Right lobe of liver (tissue), 6 donors: ENCODE results near the gene FAM98B. TPM values are rescaled to one million over a fixed set of nuclear protein-coding genes. Genes with fewer than 3 reads are reported as not detected.

ENCODE experiments used
- ATAC-seq, 4 donors: fragments of 200-7000 bp; cut with Tn5 transposase; one replicate each; pipeline ENCODE4 v1.9.1; 2020; ENCODE audit warnings: mild to moderate bottlenecking in 4 of 4, moderate library complexity in 4 of 4
- DNase-seq, 3 donors: peaks; one replicate each; pipeline ENCODE4 v3.0.0-alpha.2; 2020
- H3K27ac ChIP-seq, 3 donors: fragments of 200-600 bp; one replicate each; pipeline ENCODE4 v1.8.0; 2022
- H3K27me3 ChIP-seq, 2 donors: fragments of 200-600 bp; one replicate each; pipeline ENCODE4 v1.8.0; 2022
- H3K36me3 ChIP-seq, 4 donors: fragments of 200-600 bp; sonication (generic) in 1 of 4; one replicate each; pipeline versions ENCODE4 v1.5.1 to v1.8.0; 2017 to 2022; ENCODE audit warnings: control low read depth in 1 of 4
- H3K4me1 ChIP-seq, 4 donors: fragments of 200-600 bp; sonication (generic) in 1 of 4; one replicate each; pipeline versions ENCODE4 v1.5.1 to v1.8.0; 2017 to 2022; ENCODE audit warnings: control low read depth in 1 of 4
- H3K4me3 ChIP-seq, 3 donors: fragments of 200-600 bp; one replicate each; pipeline ENCODE4 v1.8.0; 2022
- H3K9me3 ChIP-seq, 4 donors: fragments of 200-600 bp; sonication (generic) in 1 of 4; one replicate each; pipeline versions ENCODE4 v1.5.1 to v1.8.0; 2017 to 2022; ENCODE audit warnings: control low read depth in 1 of 4
- POLR2A ChIP-seq: fragments of 450-650 bp; IDR thresholded peaks from one replicate; pipeline ENCODE4 v1.6.1; 2017; ENCODE audit warnings: antibody characterized with exemption, mild to moderate bottlenecking
- WGBS: methylation state at CpG from one replicate; pipeline ENCODE4 v1.1.6; 2018; ENCODE audit warnings: low coverage, low lambda C conversion rate; ENCODE audit not compliant: insufficient coverage; ENCODE audit errors: missing lambda C conversion rate; 5-methylcytosine and 5-hydroxymethylcytosine counted together
- intact Hi-C, 2 donors: fragments of 100-400 bp; cut with DNase I; formaldehyde crosslinking; loops; one replicate each; pipeline versions ENCODE4 v1.11.2 to v1.14.1; 2022
- total RNA-seq, 6 experiments: library from RNA; depleted of rRNA in 2 of 6; stranded (reverse); fragments of >200 nt in 2 of 6; fragmentation: NEBNext Ultra II Directional in 3 of 6; extraction: Animal tissue kit (Norgen Biotek cat#: 25700) in 3 of 6; gene quantifications; one replicate each; pipeline versions ENCODE4 v1.1.0 to v1.2.4, GENCODE V29; 2016 to 2023
- TF ChIP-seq, protein P1 (sequence below), 4 donors: fragments of 200-600 bp in 3 of 4; fragments of 450-650 bp in 1 of 4; IDR thresholded peaks; one replicate each; pipeline versions ENCODE4 v1.5.1 to v1.8.0; 2016 to 2022; ENCODE audit warnings: antibody characterized with exemption in 4 of 4, mild to moderate bottlenecking in 2 of 4
- donor health status: DM: no; HTN: yes; CAD: no.
- donor health status: DM: no; HTN: no; CAD: no.
- donor health status: DM: no; HTN: no; CAD: no.
- donor health status: DM: no; HTN: yes; CAD: no.
- donor health status: DM: no; HTN: yes; CAD: no.

The FAM98B gene
- total RNA-seq, 6 experiments from 2014 or later = 2.6 to 7.6 (median 5.5) TPM

DNA sequence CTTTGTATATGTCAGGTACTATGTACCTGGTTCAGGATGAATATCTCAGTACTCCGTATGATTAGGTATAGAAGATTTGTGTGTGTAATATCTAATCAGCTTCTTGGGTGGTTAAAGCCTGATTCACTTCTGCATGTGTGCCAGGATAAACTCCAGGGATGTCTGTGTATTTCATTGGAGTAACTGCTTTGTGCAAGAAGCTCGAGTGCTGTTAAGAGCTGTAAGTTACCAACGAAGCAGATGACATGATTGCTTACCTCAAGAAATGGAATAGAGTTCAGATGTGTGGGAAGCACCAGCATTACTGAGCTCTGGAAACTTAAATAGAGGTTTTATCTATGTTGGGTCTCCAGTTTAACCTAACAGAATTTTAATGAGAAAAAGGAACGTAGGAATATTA lies 23.7 kb downstream of the FAM98B start:
- TF ChIP-seq, protein P1, sequence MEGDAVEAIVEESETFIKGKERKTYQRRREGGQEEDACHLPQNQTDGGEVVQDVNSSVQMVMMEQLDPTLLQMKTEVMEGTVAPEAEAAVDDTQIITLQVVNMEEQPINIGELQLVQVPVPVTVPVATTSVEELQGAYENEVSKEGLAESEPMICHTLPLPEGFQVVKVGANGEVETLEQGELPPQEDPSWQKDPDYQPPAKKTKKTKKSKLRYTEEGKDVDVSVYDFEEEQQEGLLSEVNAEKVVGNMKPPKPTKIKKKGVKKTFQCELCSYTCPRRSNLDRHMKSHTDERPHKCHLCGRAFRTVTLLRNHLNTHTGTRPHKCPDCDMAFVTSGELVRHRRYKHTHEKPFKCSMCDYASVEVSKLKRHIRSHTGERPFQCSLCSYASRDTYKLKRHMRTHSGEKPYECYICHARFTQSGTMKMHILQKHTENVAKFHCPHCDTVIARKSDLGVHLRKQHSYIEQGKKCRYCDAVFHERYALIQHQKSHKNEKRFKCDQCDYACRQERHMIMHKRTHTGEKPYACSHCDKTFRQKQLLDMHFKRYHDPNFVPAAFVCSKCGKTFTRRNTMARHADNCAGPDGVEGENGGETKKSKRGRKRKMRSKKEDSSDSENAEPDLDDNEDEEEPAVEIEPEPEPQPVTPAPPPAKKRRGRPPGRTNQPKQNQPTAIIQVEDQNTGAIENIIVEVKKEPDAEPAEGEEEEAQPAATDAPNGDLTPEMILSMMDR (IDR thresholded peaks at IDR 0.05) = no peak
- TF ChIP-seq POLR2A = no peak
- WGBS = 89% methylated on average over 4 of the region's 4 CpGs
- DNase-seq (no peak), ATAC-seq (no peak)
- no peaks in the 10 kb centered on the region for H3K4me1 ChIP-seq
- H3K4me3 ChIP-seq = no peak overlapping the region
- no peak overlapping the region for H3K27ac ChIP-seq
- H3K9me3 ChIP-seq = no peaks in the 10 kb centered on the region
- intact Hi-C loops = no loop called here
- H3K27me3 ChIP-seq = no peaks in the 10 kb centered on the region
- peaks cover 0 to 13% (median 0%) of the 10 kb centered on the region in 4 donors for H3K36me3 ChIP-seq

DNA sequence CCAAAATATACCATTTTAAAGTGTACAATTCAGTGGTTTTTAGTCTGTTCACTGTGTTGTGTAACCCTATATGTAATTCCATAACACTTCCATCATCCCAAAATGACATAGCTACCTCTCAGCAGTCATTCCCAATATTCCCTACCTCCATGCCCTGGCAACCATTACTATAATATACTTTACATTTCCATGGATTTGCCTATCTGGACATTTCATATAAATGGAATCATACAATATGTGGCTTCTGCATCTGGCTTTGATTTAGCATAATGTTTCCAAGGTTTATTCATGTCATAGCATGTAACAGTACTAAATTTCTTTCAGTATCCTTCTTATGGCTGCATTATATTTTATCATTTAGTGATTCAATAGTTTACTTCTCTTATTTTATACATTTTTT lies 25.3 kb downstream of the FAM98B start:
- Histone ChIP-seq H3K36me3 (peaks cover 0 to 12% (median 0%) of the 10 kb centered on the region in 4 donors), H3K4me1 (no peaks in the 10 kb centered on the region), H3K27ac (no peak overlapping the region), H3K9me3 (no peaks in the 10 kb centered on the region), H3K27me3 (no peaks in the 10 kb centered on the region), H3K4me3 (no peak overlapping the region)
- intact Hi-C loops = no loop called here
- DNase-seq (no peak), ATAC-seq (no peak)
- TF ChIP-seq POLR2A = no peak
- TF ChIP-seq, protein P1 (IDR thresholded peaks at IDR 0.05) = no peak

DNA sequence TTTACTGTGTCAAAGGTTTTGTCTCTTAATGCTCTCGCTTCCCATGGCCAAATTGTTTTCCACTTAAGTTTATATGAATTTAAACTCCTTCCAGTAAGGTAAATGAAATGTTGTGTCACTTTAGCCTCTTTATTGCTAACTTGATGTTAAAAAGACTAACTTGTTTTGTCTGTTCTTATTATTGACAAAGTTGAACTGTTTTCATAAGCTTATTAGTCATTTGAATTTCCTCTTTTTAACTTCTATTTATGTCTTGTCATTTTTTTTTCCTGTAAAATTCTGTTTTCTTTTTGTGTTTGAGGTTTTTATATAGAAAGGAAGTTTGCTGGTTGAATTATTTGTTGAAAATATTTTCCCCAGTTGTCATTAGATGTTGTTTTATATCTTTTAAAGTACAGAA lies 25.8 kb downstream of the FAM98B start:
- Histone ChIP-seq H3K4me3 (no peak overlapping the region), H3K27ac (no peak overlapping the region), H3K9me3 (no peaks in the 10 kb centered on the region), H3K4me1 (no peaks in the 10 kb centered on the region), H3K27me3 (no peaks in the 10 kb centered on the region), H3K36me3 (peaks cover 0 to 7% (median 0%) of the 10 kb centered on the region in 4 donors)
- DNase-seq (no peak), ATAC-seq (no peak)
- WGBS = 86% methylated on average over 1 of the region's 1 CpG
- intact Hi-C loops = no loop called here
- TF ChIP-seq, protein P1 (IDR thresholded peaks at IDR 0.05) = no peak
- TF ChIP-seq POLR2A = no peak

DNA sequence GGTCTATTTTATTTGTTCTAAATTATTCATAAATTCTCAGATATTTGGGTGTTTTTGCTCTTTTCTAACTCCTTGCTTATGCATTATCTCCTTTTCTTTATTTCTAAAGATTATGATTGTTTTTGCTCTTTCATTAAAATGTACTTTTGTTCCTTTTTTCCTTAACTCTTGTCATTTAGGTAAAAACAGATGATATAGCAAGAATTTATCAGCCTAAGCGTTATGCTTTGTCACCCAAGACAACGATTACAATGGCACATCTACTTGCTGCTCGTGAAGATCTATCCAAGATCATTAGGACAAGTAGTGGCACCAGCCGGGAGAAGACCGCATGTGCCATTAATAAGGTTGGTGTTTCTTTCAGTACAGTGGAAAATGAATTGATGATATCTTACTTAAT lies 27.2 kb downstream of the FAM98B start:
- WGBS = 95% methylated on average over 5 of the region's 5 CpGs

More for the DNA sequence above, 27.2 kb downstream of the FAM98B start:
- no peak overlapping the region for H3K4me3 ChIP-seq
- no peaks in the 10 kb centered on the region for H3K9me3 ChIP-seq
- peaks cover 0 to 7% (median 0%) of the 10 kb centered on the region in 4 donors for H3K36me3 ChIP-seq
- ATAC-seq = no peak
- no peak for TF ChIP-seq POLR2A
- TF ChIP-seq, protein P1 (IDR thresholded peaks at IDR 0.05) = no peak
- no peaks in the 10 kb centered on the region for H3K27me3 ChIP-seq
- H3K27ac ChIP-seq = no peak overlapping the region
- no peak for DNase-seq
- intact Hi-C loops = no loop called here
- no peaks in the 10 kb centered on the region for H3K4me1 ChIP-seq
